Measurements from ENCODE around the gene COMT. TPM values are rescaled to one million over a fixed set of nuclear protein-coding genes. Genes with fewer than 3 reads are reported as not detected.

Gene COMT
- total and polyA plus RNA-seq, 2 of the 4 experiments (the other 2 are of a cell fraction), result 202 to 347 TPM

- TF ChIP-seq FOS (IDR thresholded peaks at IDR 0.05; ENCODE audit: low read depth, low read length), result no peak
Measured at GRCh38 chr22:19932367-19933206, 9.0 kb upstream of the COMT start (continued).

- Histone ChIP-seq H3K4me2 (ENCODE audit: low read depth, low read length) (no peak overlapping the region), H4K20me1 (ENCODE audit: insufficient read depth, low read length) (no peaks in the 10 kb centered on the region; the same call in 1 of the 2 replicates), H3K4me1 (ENCODE audit: control insufficient read depth, insufficient read depth, low read length) (peaks cover 3% of the 10 kb centered on the region), H4K91ac (ENCODE audit: insufficient read depth, low read depth, low read length) (no peak overlapping the region), H4K5ac (ENCODE audit: low read depth, low read length) (no peak overlapping the region), H3K9me1 (ENCODE audit: insufficient read depth, low read length) (peaks cover 12% of the 10 kb centered on the region), H2BK5ac (ENCODE audit: low read depth, low read length, poor library complexity, severe bottlenecking) (no peak overlapping the region), H3K79me1 (ENCODE audit: low read depth in 1 of 2, low read length in 2 of 2) (peaks cover 22 to 29% of the 10 kb centered on the region in 2 experiments), H3K27me3 (ENCODE audit: control insufficient read depth, insufficient read depth, low read length) (no peaks in the 10 kb centered on the region), H3K56ac (ENCODE audit: extremely low read depth, insufficient read depth, low read length) (no peak overlapping the region), H2AK9ac (replicated peaks; ENCODE audit: low read depth, low read length, poor library complexity) (no peak overlapping the region), H3K36me3 (ENCODE audit: control insufficient read depth, insufficient read depth, low read length) (peaks cover 9% of the 10 kb centered on the region), H3K18ac (ENCODE audit: low read depth, low read length) (no peak overlapping the region), H2AK5ac (ENCODE audit: low read depth, low read length) (no peak overlapping the region), H3K4ac (ENCODE audit: low read depth, low read length) (no peak overlapping the region), H2AFZ (replicated peaks; ENCODE audit: low read length, poor library complexity) (no peak overlapping the region), H3K27ac (ENCODE audit: insufficient read depth, low read length) (no peak overlapping the region), H3K23ac (ENCODE audit: low read depth, low read length) (no peak overlapping the region), H2BK20ac (ENCODE audit: low read depth, low read length) (no peak overlapping the region), H3K9me3 (ENCODE audit: control insufficient read depth, insufficient read depth, low read length) (peaks cover 9% of the 10 kb centered on the region), H3K9ac (ENCODE audit: low read depth, low read length) (no peak overlapping the region), H2BK120ac (ENCODE audit: low read depth, low read length) (no peak overlapping the region), H3K4me3 (ENCODE audit: insufficient read depth, low read depth, low read length) (no peak overlapping the region), H2BK15ac (ENCODE audit: low read depth, low read length) (no peak overlapping the region), H3K14ac (replicated peaks; ENCODE audit: low read depth, low read length) (no peak overlapping the region), H4K8ac (ENCODE audit: low read depth in 2 of 2, low read length in 2 of 2) (no peak overlapping the region)
- CTCF ChIA-PET, result interaction anchor here (0.6 kb wide), 1 partner anchor 203 kb away, joined by 3 read pairs; no protein-coding TSS in a partner anchor
- 40% methylated on average over 1 of the region's 9 CpGs; no CpG with 5 or more reads in 1 of the 2 experiments for WGBS, 2 experiments (ENCODE audit: extremely low coverage in 2 of 2, insufficient read length in 1 of 2)
- ATAC-seq (ENCODE audit: low read depth) (no peak), DNase-seq (no peak)
- BruUV-seq (replicated peaks), result no TSS peak
- dilution Hi-C loops (cut with HindIII; ENCODE audit: low sequenced_read_pairs, unreplicated experiment) (no loop called here), intact Hi-C loops (cut with micrococcal nuclease) (no loop called here), in situ Hi-C loops (cut with MboI; ENCODE audit: low sequenced_read_pairs) (no loop called here)
- POLR2A ChIA-PET (ENCODE audit: unreplicated experiment), result no interaction called here
- TF ChIP-seq CTCF (conservative IDR thresholded peaks at IDR 0.05; ENCODE audit: low read depth, low read length) (no peak), MAFK (IDR thresholded peaks at IDR 0.05; ENCODE audit: low read depth, low read length) (no peak), SMC3 (IDR thresholded peaks at IDR 0.05; ENCODE audit: low read depth, low read length) (no peak), RCOR1 (IDR thresholded peaks at IDR 0.05; ENCODE audit: insufficient replicate concordance, low read length) (no peak), USF2 (IDR thresholded peaks at IDR 0.05; ENCODE audit: low read depth, low read length) (no peak), ELK1 (IDR thresholded peaks at IDR 0.05; ENCODE audit: borderline replicate concordance, low read depth, low read length) (no peak), RFX5 (IDR thresholded peaks at IDR 0.05; ENCODE audit: low read depth, low read length) (no peak), BHLHE40 (IDR thresholded peaks at IDR 0.05; ENCODE audit: low read depth, low read length) (no peak)
Measured at GRCh38 chr22:19933341-19934241, 8.0 kb upstream of the COMT start.
